Middle frontal gyrus (tissue), 1 donor: ENCODE measurements around the gene NOL7.

Experiments used
- DNase-seq: peaks from one replicate; pipeline ENCODE4 v3.0.0-alpha.2; 2015; ENCODE audit warnings: low spot score; ENCODE audit errors: extremely low spot score

The NOL7 gene

GRCh38 chr6:13649393-13649792 is 34.3 kb downstream of the NOL7 start:
- no peak for DNase-seq

GRCh38 chr6:13653296-13653695 is 38.2 kb downstream of the NOL7 start:
- no peak for DNase-seq

DNA sequence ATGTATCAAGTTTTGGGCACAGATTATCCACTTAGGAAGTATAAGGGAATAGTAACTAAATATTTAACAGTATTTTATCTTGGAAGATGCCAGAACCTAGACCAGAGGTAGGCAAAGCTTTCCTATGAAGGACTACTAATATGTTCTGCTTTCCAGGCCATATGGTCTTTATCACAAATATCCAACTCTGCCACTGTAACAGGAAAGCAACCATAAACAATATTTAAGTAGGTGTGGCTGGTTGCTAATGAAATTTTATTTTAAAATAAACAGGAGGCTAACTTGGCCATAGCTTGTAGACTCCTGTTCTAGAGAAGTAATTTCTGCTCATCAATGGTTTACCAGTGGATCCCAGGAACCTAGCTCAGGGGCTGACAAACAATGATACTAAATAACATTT is 39.4 kb downstream of the NOL7 start:
- no peak for DNase-seq

DNA sequence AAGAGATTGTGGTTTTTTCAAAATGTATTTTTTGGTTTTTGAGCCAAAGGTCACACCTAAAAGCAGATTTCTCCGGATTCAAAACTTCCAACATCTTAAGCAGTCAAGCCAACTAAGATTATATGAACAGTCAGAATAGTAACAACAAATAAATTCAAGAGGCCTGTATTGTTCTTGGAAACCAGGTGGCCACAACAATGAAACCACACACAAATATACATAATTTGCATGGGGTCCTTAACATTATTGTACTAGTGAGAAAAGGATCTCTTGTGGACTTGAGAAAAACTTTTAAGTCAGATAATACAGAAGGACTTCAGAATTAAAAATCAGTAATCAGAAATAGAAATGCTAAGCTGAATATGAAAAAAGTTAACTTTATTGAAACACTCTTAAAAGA is 40.6 kb downstream of the NOL7 start:
- DNase-seq, result no peak

- DNase-seq, result no peak
Observed at GRCh38 chr6:13660273-13660672, 45.1 kb downstream of the NOL7 start.

GRCh38 chr6:13660893-13661292 is 45.8 kb downstream of the NOL7 start:
- no peak for DNase-seq

DNA sequence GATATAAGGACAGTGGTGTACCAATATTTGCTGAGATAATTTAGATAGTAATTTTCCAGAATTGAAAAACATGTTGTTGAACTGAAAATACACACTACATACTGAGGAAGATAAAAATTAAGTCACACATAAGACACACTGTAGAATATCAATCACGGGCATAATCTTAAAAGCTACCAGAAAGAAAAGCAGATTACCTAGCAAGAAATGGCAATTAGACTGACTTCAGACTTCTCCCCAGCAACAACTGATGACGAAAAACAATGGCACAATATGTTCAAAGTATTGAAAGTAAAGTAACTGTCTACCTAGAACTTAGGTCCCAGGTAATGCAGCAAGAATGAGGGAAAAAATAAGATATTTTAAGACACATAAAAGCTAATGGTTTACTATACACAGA is 46.5 kb downstream of the NOL7 start:
- no peak for DNase-seq

DNA sequence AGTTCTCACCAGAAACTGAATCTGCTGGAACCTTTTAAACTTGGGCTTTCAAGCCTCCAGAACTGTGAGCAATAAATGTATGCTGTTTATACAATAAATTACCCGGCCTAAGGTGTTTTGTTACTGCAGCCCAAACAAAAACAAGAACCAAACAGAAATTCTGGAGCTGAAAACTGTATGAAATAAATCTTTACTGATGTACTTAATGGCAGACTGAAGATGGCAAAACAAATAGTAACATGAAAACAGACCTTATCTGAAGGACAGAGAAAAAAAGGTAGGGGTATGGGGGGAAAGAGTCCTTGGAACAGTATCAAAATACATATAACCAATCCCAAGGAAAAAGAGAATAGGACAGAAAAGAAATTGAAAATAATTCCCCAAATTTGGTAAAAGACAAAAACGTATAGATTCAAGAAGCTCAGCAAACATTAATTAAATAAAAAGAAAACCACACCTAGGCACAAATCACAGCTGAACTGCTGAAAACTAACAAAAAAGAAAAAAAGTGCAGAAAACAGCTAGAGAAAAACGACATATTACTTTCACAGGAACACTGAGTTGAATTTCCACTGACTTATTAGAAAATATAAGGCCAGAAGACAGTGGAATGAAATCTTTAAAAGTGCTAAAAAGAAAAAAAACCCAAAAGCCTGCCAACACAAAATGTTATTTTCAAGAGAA is 47.7 kb downstream of the NOL7 start:
- DNase-seq, result no peak

DNA sequence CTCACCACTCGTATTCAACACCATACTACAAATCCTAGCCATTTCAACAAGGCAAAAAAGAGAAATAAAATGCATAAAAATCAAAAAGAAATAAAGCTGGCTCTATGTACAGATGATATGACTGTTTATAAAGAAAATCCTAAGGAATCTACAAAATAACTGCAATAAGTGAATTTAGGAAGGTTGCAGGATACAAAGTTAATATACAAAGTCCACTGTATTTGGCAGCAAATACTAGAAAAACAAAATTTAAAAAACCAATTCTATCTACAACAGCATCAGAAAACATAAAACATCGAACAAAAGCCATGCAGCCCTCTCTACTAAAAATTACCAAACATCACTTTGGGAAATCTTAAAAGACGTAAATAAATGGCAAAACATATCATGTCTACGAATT is 48.9 kb downstream of the NOL7 start:
- no peak for DNase-seq

- no peak for DNase-seq
Observed at GRCh38 chr6:13664703-13665352, 49.7 kb downstream of the NOL7 start.

- no peak for DNase-seq
Observed at GRCh38 chr6:13666194-13667105, 51.3 kb downstream of the NOL7 start.

DNA sequence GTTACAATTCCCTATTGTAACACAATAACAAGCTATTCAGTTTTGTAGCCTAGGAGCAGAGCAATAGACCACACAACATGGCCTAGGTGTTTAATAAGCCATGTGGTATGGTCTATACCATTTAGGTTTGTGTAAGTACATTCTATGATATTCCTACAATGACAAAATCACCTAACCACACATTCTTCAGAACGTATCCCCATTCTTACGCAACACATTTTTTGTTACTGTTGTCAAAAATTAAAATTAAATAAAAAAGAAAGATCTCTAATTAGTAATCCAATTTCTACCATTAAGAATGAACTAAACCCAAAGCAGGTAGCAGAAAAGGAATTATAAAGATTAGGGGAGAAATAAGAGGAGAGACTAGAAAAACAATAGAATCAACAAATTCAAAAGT is 52.5 kb downstream of the NOL7 start:
- no peak for DNase-seq

DNA sequence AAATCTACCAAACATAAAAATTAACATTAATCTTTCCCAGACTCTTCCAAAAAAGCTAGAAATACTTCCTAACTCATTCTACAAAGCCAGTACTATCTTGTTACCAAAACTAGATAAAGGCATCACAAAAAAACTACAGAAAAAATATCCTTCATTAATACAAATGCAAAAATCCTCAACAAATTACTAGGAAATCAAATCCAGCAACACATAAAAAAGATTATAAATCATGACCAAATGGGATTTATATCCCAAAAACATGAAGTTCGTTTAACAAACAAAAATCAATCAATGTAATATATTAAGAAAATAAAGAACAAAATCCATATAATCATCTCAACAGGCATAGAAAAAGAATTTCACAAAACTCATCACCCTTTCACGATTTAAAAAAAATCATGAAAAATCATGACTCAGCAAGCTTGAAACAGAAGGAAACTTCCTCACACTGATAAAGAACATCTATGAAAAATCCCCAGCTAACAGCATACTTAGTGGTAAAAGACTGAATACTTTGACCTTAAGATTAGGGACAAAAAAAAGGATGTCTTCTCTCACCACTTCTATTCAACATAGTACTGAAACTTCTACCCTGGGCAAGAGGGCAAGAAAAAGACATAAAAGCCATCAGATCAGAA is 53.3 kb downstream of the NOL7 start:
- DNase-seq, result no peak

- DNase-seq, result no peak
Observed at GRCh38 chr6:13669476-13669875, 54.3 kb downstream of the NOL7 start.
